B cell (primary cell): ENCODE data around the gene S1PR1. TPM values are rescaled to one million over a fixed set of nuclear protein-coding genes. Genes with fewer than 3 reads are reported as not detected.

Experiments
- ATAC-seq: fragments of 200-7000 bp; cut with Tn5 transposase; one replicate; pipeline ENCODE4 v1.10.0; 2021; ENCODE audit warnings: low read depth, mild to moderate bottlenecking, moderate number of reproducible peaks, moderate library complexity
- CTCF ChIA-PET: fragments of 350-600 bp; sonication (Branson Sonifier 250); formaldehyde crosslinking; loops from one replicate; lab custom pipeline; 2021; ENCODE audit warnings: antibody characterized with exemption, inconsistent platforms; lab: Charles Lee
- POLR2A ChIA-PET: fragments of 350-600 bp; sonication (Branson Sonifier 250); formaldehyde crosslinking; loops from one replicate; lab custom pipeline; 2021; ENCODE audit warnings: antibody characterized with exemption; lab: Charles Lee
- DNase-seq: peaks from one replicate; pipeline ENCODE4 v3.0.0; 2013
- H2AFZ ChIP-seq: 2 replicates; pipeline ENCODE4 v1.6.1; 2012; ENCODE audit warnings: mild to moderate bottlenecking, low read depth, low read length; ENCODE audit not compliant: insufficient read depth, poor library complexity, severe bottlenecking
- H3K27ac ChIP-seq, 2 donors: 1 replicate in 1 of 2; 2 replicates in 1 of 2; pipeline ENCODE4 v1.5.1; 2012 to 2013; ENCODE audit warnings: low read length in 2 of 2, mild to moderate bottlenecking in 2 of 2, moderate library complexity in 1 of 2
- H3K27me3 ChIP-seq, 4 experiments: fragments of 200-600 bp in 1 of 4; sonication (generic) in 1 of 4; replicated peaks in 1 of 4; 1 replicate in 2 of 4; 2 replicates in 2 of 4; pipeline versions ENCODE4 v1.6.1 to v1.7.0; 2013 to 2016; ENCODE audit warnings: low read length in 3 of 4, mild to moderate bottlenecking in 2 of 4, mixed read lengths in 1 of 4, moderate library complexity in 1 of 4; ENCODE audit not compliant: insufficient read depth in 4 of 4, control insufficient read depth in 3 of 4; ENCODE audit errors: control extremely low read depth in 1 of 4
- H3K36me3 ChIP-seq, 2 experiments: replicated peaks in 1 of 2; 1 replicate in 1 of 2; 2 replicates in 1 of 2; pipeline versions ENCODE4 v1.6.1 to v1.7.1; 2013; ENCODE audit warnings: low read length in 1 of 2; ENCODE audit not compliant: insufficient read depth in 2 of 2, control insufficient read depth in 1 of 2; ENCODE audit errors: control extremely low read depth in 1 of 2, extremely low read depth in 1 of 2
- H3K4me1 ChIP-seq, 2 donors: fragments of 200-600 bp in 1 of 2; sonication (generic) in 1 of 2; 1 replicate in 1 of 2; 2 replicates in 1 of 2; pipeline versions ENCODE4 v1.5.1 to v1.6.1; 2013 to 2017; ENCODE audit warnings: low read length in 2 of 2; ENCODE audit not compliant: control insufficient read depth in 2 of 2, insufficient read depth in 2 of 2
- H3K4me2 ChIP-seq: replicated peaks from 2 replicates; pipeline ENCODE3; 2012; ENCODE audit warnings: mild to moderate bottlenecking, low read depth, low read length; ENCODE audit not compliant: poor library complexity, severe bottlenecking
- H3K4me3 ChIP-seq, 5 experiments: fragments of 200-600 bp in 1 of 5; sonication (generic) in 1 of 5; 1 replicate in 3 of 5; 2 replicates in 2 of 5; pipeline versions ENCODE4 v1.5.1 to v1.7.0; 2011 to 2016; ENCODE audit warnings: low read length in 4 of 5, mild to moderate bottlenecking in 4 of 5, low read depth in 2 of 5, control low read depth in 1 of 5, moderate library complexity in 1 of 5; ENCODE audit not compliant: insufficient read depth in 1 of 5; ENCODE audit errors: control extremely low read depth in 1 of 5, extremely low read depth in 1 of 5
- H3K79me2 ChIP-seq: fragments of 200-600 bp; sonication (generic); one replicate; pipeline ENCODE4 v1.6.0; 2016; ENCODE audit warnings: low read length; ENCODE audit not compliant: control insufficient read depth, insufficient read depth
- H3K9ac ChIP-seq: fragments of 200-600 bp; sonication (generic); 2 replicates; pipeline ENCODE4 v1.6.1; 2017; ENCODE audit warnings: mild to moderate bottlenecking, low read length, moderate library complexity
- H3K9me3 ChIP-seq, 3 donors: one replicate each; pipeline versions ENCODE4 v1.6.1 to v1.7.1; 2013; ENCODE audit warnings: low read length in 2 of 3; ENCODE audit not compliant: control insufficient read depth in 2 of 3, insufficient read depth in 1 of 3; ENCODE audit errors: control extremely low read depth in 1 of 3
- H4K20me1 ChIP-seq: 2 replicates; pipeline ENCODE4 v1.6.0; 2012; ENCODE audit warnings: mild to moderate bottlenecking, low read length; ENCODE audit not compliant: insufficient read depth, control insufficient read depth, poor library complexity, severe bottlenecking
- H3K27ac Mint-ChIP-seq: one replicate; pipeline ENCODE4 v1.8.0; 2021; ENCODE audit warnings: mixed read lengths
- H3K27me3 Mint-ChIP-seq: one replicate; pipeline ENCODE4 v1.8.0; 2021; ENCODE audit warnings: mixed read lengths
- H3K4me1 Mint-ChIP-seq: one replicate; pipeline ENCODE4 v1.8.0; 2021; ENCODE audit warnings: mixed read lengths
- H3K4me3 Mint-ChIP-seq: one replicate; pipeline ENCODE4 v1.8.0; 2021; ENCODE audit warnings: mixed read lengths
- H3K9me3 Mint-ChIP-seq: one replicate; pipeline ENCODE4 v1.8.0; 2022; ENCODE audit warnings: mixed read lengths; ENCODE audit not compliant: insufficient read depth
- EZH2 ChIP-seq: IDR thresholded peaks from 2 replicates; pipeline ENCODE4 v1.6.1; 2012; ENCODE audit warnings: borderline replicate concordance, low read depth, mild to moderate bottlenecking, moderate library complexity, low read length; ENCODE audit not compliant: insufficient read depth, poor library complexity, severe bottlenecking
- WGBS: methylation state at CpG from one replicate; pipeline ENCODE4 v1.1.5; 2013; ENCODE audit warnings: missing lambda C conversion rate; ENCODE audit not compliant: insufficient coverage; 5-methylcytosine and 5-hydroxymethylcytosine counted together
- intact Hi-C: fragments of 100-400 bp; cut with micrococcal nuclease; formaldehyde crosslinking; loops from one replicate; pipeline ENCODE4 v1.10.0; 2022
- polyA plus RNA-seq: library from polyadenylated mRNA; depleted of rRNA; stranded (reverse); fragments of >200 nt; gene quantifications from 2 replicates; pipeline ENCODE4 v1.2.3, GENCODE V29; 2012
- total RNA-seq, 2 donors: library from RNA; stranded (reverse); fragments of 120-200 nt in 1 of 2; gene quantifications; 1 replicate in 1 of 2; 2 replicates in 1 of 2; pipeline versions ENCODE4 v1.2.3 to v1.2.4, GENCODE V29; 2013 to 2022
- TF ChIP-seq, protein P1 (sequence below): fragments of 200-600 bp; IDR thresholded peaks from one replicate; pipeline ENCODE4 v1.8.0; 2022; ENCODE audit warnings: antibody characterized with exemption, mild to moderate bottlenecking

Gene S1PR1
- total and polyA plus RNA-seq, 2 donors (not counting 1 experiment from before 2014, with no cell fraction given): 44.5 to 225 TPM

DNA sequence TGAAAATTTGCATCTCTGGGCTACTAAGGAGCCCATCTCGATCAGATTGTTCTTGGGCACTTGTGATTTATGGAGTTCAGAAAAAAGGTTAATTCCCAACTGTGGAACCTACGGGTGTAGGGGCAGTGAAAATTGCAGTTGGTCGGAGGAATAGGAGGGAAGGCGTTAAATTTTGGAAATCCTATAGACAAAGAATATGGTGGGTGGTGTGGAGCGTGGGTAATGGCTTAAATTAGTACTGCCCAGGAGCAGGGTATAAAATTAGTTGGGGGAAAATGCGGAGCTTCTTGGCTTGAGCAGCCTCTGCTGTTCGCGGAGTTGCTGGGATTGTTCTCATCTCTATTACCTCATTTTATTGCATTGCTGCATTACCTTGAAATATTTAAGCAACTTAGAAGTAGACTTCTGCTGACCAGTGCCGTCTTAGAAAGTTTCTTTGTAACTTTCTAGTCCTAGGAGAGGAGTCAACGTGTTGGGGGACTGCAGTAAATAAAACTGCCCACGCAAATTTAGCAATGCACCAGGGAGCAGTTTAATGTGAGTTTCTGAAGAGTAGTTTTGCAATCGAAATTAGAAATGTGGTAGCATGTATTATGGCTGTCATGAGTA, 514 bp downstream of the S1PR1 start:
- ChIA-PET POLR2A (interaction anchor here (0.6 to 6.1 kb wide), 15 partner anchors 10 to 837 kb away, joined by 3 to 85 read pairs (median 6); partner anchors contain the start of gene DPH5), CTCF (interaction anchor here (1.1 to 12.4 kb wide), 16 partner anchors 9 to 318 kb away, joined by 3 to 257 read pairs (median 9); no protein-coding TSS in a partner anchor)
- DNase-seq (peak; percentile 62), ATAC-seq (peak; percentile 3)
- Histone ChIP-seq H3K27ac (peak overlapping the region; percentile 79 to 90), H3K79me2 (peaks cover 58% of the 10 kb centered on the region), H3K4me2 (peak overlapping the region; percentile 77), H3K27me3 (no peaks in the 10 kb centered on the region), H3K4me1 (peaks cover 42 to 49% of the 10 kb centered on the region in 2 donors), H3K9me3 (no peaks in the 10 kb centered on the region), H3K4me3 (peak overlapping the region; percentile 82 to 98 (median 91)), H3K36me3 (peaks cover 0 to 38% of the 10 kb centered on the region in 2 experiments), H3K9ac (peak overlapping the region; percentile 93), H4K20me1 (peaks cover 27% of the 10 kb centered on the region), H2AFZ (peak overlapping the region; percentile 80)
- H3K27me3 Mint-ChIP-seq: no peaks in the 10 kb centered on the region
- H3K4me1 Mint-ChIP-seq: peaks cover 62% of the 10 kb centered on the region
- H3K4me3 Mint-ChIP-seq: peak overlapping the region; percentile 97
- TF ChIP-seq, protein P1, sequence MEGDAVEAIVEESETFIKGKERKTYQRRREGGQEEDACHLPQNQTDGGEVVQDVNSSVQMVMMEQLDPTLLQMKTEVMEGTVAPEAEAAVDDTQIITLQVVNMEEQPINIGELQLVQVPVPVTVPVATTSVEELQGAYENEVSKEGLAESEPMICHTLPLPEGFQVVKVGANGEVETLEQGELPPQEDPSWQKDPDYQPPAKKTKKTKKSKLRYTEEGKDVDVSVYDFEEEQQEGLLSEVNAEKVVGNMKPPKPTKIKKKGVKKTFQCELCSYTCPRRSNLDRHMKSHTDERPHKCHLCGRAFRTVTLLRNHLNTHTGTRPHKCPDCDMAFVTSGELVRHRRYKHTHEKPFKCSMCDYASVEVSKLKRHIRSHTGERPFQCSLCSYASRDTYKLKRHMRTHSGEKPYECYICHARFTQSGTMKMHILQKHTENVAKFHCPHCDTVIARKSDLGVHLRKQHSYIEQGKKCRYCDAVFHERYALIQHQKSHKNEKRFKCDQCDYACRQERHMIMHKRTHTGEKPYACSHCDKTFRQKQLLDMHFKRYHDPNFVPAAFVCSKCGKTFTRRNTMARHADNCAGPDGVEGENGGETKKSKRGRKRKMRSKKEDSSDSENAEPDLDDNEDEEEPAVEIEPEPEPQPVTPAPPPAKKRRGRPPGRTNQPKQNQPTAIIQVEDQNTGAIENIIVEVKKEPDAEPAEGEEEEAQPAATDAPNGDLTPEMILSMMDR: no peak
- no peak for TF ChIP-seq EZH2
- peak overlapping the region; percentile 98 for H3K27ac Mint-ChIP-seq
- H3K9me3 Mint-ChIP-seq: no peaks in the 10 kb centered on the region
- intact Hi-C loops: loop anchor here (2.0 to 5.0 kb wide), 6 partner anchors 15 to 885 kb away; partner anchors contain the start of gene CDC14A
- 3% methylated on average over 8 of the region's 12 CpGs for WGBS
